ENCODE measurements around the gene RAD51B.

RAD51B gene

GRCh38 chr14:68634332-68634731 is 814.8 kb downstream of the RAD51B start:
- no peak for DNase-seq (ENCODE audit: low read depth)

DNA sequence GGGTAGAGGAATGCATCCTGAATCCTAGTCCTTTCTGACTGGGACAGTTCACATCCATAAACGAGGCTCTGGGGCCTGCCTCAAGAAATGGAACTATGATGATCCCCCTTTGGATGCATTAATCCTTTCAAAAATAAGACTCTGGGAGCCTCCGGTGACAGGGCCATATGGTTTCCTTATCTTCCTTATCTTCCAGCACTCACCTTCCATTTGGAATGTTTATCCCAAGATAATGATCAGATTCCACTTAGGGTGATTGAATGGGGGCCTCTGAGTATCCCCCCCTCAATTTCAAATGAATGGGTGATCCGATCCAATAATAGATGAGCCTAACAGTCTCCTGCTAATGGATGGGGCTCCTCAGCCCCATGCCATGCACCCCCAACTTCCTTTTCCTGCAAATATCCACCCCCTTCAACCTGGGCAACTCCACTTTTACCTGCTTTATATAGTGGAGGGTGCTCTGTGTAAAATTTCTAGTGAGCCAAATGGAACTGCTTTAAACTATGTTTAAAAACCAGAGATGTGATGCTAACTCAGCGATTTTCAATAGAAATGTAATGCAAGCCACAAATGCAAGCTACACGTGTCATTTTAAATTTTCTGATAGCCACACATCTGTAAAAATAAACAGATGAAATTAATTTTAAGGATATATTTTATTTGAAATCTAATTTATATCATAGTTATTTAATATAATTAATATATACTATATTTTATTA is 815.5 kb downstream of the RAD51B start:
- no peak for DNase-seq (ENCODE audit: low read depth)

- DNase-seq (ENCODE audit: low read depth) = no peak
Observed at GRCh38 chr14:68636597-68636996, 817.0 kb downstream of the RAD51B start.

- DNase-seq (ENCODE audit: low read depth) = no peak
Observed at GRCh38 chr14:68637106-68638021, 817.8 kb downstream of the RAD51B start.

GRCh38 chr14:68638141-68638999 is 818.8 kb downstream of the RAD51B start:
- DNase-seq (ENCODE audit: low read depth) = no peak

DNA sequence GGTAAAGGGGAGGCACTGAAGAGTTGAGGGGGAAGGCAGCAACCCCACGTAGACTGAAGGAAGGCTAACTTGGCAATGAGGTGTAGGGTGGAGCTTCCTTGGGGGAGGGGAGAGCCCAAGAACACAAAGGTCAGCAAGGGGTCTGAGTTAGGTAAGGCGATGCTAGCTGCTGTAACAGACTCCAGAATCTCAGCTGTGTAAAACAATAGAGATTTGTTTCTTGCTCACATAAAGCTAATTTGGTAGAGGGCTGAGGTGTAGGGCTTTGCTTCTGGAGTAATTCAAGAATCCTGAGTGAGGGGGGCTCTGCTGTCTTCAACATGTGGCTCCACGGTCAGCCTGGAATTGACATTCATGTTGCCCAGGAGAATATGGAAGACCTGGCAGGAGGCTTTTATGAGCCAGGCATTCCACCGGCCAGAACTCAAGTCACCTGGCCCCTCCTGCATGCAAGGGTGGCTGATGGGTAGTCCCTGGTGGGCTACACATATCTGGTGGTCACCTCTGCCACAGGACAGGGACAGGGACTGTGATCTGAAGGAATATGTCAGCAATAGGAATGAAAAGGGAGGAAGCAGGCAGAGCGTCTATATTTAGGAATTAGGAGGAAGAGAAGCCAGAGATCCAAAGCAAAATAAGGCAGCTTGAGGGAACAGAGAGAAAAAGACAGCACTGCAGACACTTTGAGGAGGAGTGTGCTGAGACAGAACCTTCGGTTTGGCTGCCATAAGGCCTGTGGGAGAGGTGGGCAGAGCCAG is 819.6 kb downstream of the RAD51B start:
- no peak for DNase-seq (ENCODE audit: low read depth)

GRCh38 chr14:68639758-68640574 is 820.4 kb downstream of the RAD51B start:
- DNase-seq (ENCODE audit: low read depth) = no peak

- no peak for DNase-seq (ENCODE audit: low read depth)
Observed at GRCh38 chr14:68643673-68644072, 824.1 kb downstream of the RAD51B start.

- DNase-seq (ENCODE audit: low read depth) = no peak
Observed at GRCh38 chr14:68644101-68644500, 824.5 kb downstream of the RAD51B start.

DNA sequence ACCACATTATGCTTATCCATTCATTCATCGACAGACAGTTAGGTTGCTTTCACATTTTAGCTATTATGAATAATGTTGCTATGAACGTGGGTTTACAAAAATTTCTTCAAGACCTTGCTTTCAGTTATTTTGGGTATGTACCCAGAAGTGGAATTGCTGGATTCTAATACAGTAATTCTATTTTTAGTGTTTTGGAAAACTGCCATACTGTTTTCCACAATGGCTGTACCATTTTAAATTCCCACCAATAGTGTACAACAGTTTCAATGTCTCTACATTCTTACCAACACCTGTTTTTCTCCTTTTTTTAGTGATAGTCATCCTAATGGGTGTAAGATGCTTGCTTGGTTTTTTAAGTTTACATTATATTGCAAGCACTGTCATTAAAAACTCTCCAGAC is 825.8 kb downstream of the RAD51B start:
- no peak for DNase-seq (ENCODE audit: low read depth)

DNA sequence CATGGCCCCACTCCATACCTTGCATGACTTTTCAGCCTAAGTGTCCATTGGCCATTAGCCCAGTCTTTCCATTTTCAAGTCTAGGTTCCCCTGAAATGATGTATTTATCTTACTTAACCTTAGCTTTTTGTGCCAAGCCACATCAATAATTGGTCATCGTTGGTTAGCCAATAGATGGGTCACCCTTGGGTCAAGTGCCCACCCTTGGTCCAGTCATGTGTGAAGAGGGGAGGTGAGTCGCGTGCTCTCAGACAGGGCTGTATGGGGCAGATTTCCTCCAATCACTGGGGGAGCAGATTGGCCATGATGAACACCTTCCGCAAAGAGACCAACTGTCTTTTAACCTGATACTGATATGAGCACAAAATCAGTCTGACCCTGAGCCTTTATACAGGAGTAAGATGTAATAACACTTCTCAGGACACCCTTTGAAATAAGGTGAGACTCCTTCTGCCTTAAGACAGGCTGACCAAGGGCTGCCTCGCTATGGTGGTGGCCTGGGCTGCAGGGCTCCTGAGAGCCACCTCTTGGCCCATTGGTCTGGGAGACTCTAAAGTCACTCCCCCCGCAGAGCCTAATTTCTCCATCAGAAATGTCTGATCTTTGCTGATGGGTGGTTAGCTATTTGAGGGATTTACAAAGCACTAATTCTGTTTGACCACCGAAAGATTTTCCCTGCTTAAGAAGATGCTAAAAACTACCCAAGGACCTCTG is 830.1 kb downstream of the RAD51B start:
- peak; percentile 24 for DNase-seq (ENCODE audit: low read depth)

DNA sequence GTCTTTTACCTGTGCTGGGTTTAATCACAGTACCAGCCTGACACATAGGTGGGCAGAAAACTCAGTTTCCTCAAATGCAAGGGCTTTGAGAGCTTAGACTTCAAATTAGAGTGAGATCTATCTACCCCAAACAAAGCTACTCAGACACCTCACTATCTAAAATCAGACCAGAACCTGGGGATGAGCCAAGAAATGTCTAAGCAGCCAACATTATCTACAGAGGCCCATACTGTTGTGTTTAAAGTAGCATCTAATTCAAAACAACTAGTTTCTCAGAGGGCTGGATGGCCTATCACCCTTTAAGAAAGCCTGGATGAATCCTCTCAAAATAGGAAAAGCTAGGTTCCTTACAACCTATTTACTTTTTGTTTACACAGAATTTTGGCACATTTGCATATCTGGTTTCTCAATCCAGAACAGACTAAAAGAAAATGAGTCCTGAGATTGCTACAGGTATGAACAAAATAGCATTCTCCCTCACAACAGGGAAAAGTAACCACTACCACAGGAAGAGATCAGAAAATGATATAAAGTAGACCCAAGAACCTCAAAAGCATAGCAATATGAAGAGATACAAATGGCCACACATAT is 830.9 kb downstream of the RAD51B start:
- no peak for DNase-seq (ENCODE audit: low read depth)

- DNase-seq (ENCODE audit: low read depth) = no peak
Observed at GRCh38 chr14:68651075-68651474, 831.5 kb downstream of the RAD51B start.

DNA sequence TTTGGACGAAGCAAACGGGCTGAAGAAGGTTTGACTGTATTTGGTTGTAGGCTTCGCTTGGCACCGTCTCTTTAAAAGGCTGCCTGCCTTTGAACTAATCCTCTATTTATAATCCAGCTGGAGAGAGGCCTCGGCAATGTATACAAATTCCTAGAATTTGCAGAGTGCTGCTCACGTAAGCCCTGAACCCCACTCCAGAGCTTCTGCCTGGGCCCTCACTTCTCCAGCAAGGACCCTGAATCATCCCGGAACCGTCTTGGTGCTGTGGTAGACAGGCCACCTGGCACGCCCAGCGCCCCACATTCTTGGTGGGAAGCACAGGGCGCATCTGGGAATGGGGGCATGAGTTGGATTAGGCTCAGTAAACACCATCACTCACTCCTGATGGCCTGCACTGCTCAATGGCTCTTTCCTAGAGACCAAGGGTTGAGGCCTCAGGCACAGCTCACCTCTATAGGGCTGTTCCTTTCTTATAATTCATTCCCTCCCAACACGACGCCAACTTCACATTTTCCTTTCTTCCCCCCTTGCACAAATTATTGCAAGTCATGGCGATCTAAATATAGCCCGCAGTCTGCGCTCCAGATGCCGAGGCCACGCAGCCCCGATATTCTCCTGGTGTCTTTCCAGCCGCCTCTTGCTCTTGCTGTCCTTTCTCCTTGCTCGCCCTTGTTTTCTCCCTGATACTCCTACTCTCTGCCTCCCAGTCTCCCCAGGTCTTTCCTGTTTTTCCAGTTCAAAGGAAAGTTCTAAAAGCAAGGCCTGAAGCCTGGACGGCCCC is 832.3 kb downstream of the RAD51B start:
- DNase-seq (ENCODE audit: low read depth) = no peak

DNA sequence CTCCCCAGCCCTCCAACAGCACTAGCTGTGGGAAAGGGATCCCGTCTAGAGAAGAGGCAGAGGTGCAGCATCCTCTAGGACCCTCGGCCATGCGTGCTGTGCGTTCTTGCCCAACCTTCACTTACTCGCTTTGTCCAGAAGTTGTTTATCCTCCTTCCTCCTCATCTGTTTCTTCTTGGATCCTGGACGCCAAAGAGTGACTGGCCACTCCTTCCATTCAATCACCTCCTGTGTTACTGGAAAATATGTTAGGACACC is 832.8 kb downstream of the RAD51B start:
- DNase-seq (ENCODE audit: low read depth) = no peak

DNA sequence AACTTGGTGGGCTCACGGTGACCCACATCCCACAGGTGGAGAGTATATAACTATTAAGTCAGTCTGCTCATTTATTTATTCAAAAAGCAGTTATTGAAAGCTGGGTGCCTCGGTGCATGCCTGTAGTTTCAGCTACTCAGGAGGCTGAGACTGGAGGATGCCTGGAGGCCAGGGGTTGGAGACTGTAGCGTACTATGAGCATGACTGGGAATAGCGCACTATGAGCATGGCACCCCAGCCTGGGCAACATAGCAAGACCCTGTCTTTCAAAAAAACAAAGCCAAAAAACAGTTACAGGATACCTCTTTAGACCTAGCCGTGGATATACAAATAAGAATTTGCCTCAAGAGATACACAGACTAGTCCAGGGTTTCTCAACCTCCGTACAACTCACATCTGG is 833.5 kb downstream of the RAD51B start:
- no peak for DNase-seq (ENCODE audit: low read depth)

DNA sequence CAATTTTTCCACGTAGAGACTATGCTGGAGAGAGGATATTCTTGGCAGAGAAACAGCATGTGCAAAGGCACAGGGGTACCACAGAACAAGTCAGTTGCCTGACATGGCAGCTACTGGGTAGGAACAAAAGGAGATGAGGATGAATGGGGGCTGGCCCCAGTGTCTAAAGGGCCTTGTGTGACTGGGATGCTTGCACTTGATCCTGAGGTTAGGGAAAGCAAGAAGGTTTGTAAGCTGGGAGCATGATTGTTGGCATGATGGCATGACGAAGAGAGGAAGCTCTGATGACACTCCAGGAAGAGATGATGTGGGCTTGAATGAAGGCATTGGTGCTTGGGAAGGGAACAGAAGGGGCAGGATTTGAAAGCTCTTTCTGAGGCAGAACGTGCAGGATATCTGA is 834.2 kb downstream of the RAD51B start:
- no peak for DNase-seq (ENCODE audit: low read depth)

- DNase-seq (ENCODE audit: low read depth) = no peak
Observed at GRCh38 chr14:68654471-68654941, 834.9 kb downstream of the RAD51B start.

All from HS-5 (cell line).